NT2/D1 (cell line): ENCODE data around the gene KIAA1586.

Experiments used
- DNase-seq: peaks from one replicate; pipeline ENCODE4 v3.0.0-alpha.2; 2011; ENCODE audit warnings: low read depth, low spot score
- H3K27me3 ChIP-seq: 2 replicates; pipeline ENCODE4 v1.6.0; 2011; ENCODE audit warnings: mild to moderate bottlenecking; ENCODE audit not compliant: insufficient read length, insufficient read depth
- H3K36me3 ChIP-seq: 2 replicates; pipeline ENCODE4 v1.6.1; 2011; ENCODE audit warnings: mild to moderate bottlenecking, low read length, mixed read lengths; ENCODE audit not compliant: insufficient read depth, insufficient read length
- H3K4me1 ChIP-seq: 2 replicates; pipeline ENCODE4 v1.5.1; 2011; ENCODE audit not compliant: insufficient read depth, insufficient read length
- H3K4me3 ChIP-seq: 2 replicates; pipeline ENCODE4 v1.5.1; 2011; ENCODE audit warnings: low read depth; ENCODE audit not compliant: insufficient read length
- H3K9ac ChIP-seq: 2 replicates; pipeline ENCODE4 v1.6.0; 2011; ENCODE audit warnings: low read depth; ENCODE audit not compliant: insufficient read length
- H3K9me3 ChIP-seq: 2 replicates; pipeline ENCODE4 v1.5.1; 2011; ENCODE audit warnings: mild to moderate bottlenecking, low read length; ENCODE audit not compliant: insufficient read depth
- SUZ12 ChIP-seq: IDR thresholded peaks from 2 replicates; pipeline ENCODE4 v1.6.1; 2011; ENCODE audit not compliant: insufficient read length, insufficient read depth; ENCODE audit errors: extremely low read depth
- YY1 ChIP-seq: IDR thresholded peaks from 2 replicates; pipeline ENCODE4 v1.6.1; 2011; ENCODE audit not compliant: insufficient read length, insufficient read depth
- ZNF274 ChIP-seq: IDR thresholded peaks from 2 replicates; pipeline ENCODE4 v1.6.1; 2011; ENCODE audit warnings: mild to moderate bottlenecking, low read depth, low read length

Gene KIAA1586

DNA sequence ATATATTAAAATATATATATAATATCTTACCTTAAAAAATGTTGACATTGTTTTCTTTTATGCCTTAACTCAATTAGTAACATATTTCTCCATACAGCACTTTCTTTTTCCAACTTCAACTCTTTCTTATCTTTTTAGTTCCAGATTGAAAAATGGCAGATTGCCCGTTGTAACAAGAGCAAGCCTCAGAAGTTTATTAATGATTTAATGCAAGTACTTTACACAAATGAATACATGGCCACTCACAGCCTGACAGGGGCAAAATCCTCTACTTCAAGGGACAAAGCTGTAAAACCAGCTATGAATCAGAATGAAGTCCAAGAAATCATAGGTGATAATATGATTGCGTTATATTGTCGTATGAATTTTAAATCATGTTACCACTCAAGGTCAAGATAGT lies 29.4 kb upstream of the KIAA1586 start:
- no peak for DNase-seq
- H3K4me1 ChIP-seq, result no peaks in the 10 kb centered on the region
- no peak overlapping the region for H3K4me3 ChIP-seq
- no peaks in the 10 kb centered on the region for H3K9me3 ChIP-seq
- H3K9ac ChIP-seq, result no peak overlapping the region
- no peaks in the 10 kb centered on the region for H3K27me3 ChIP-seq
- H3K36me3 ChIP-seq, result no peaks in the 10 kb centered on the region
- TF ChIP-seq ZNF274, result no peak
- no peak for TF ChIP-seq YY1
- TF ChIP-seq SUZ12, result no peak

DNA sequence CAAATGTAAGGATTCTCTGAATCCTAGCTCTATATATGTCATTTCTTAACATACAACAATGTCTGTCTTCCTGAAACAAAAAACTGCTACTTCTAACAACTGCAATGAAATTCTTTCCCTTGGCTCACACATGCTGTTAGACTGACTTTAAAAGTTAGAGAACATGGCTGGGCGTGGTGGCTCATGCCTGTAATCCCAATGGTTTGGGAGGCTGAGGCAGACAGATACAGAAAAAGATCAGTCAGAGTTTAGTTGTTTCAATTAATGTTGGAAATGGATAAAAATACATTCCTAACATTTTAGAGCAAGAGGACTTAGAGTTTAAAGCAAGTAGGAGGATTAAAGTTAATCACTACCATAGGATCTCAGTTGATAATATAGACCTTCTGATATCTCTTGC lies 28.7 kb upstream of the KIAA1586 start:
- Histone ChIP-seq H3K4me3 (no peak overlapping the region), H3K27me3 (no peaks in the 10 kb centered on the region), H3K4me1 (no peaks in the 10 kb centered on the region), H3K36me3 (no peaks in the 10 kb centered on the region), H3K9ac (no peak overlapping the region), H3K9me3 (no peaks in the 10 kb centered on the region)
- TF ChIP-seq SUZ12, result no peak
- no peak for TF ChIP-seq YY1
- TF ChIP-seq ZNF274, result no peak
- DNase-seq, result no peak

DNA sequence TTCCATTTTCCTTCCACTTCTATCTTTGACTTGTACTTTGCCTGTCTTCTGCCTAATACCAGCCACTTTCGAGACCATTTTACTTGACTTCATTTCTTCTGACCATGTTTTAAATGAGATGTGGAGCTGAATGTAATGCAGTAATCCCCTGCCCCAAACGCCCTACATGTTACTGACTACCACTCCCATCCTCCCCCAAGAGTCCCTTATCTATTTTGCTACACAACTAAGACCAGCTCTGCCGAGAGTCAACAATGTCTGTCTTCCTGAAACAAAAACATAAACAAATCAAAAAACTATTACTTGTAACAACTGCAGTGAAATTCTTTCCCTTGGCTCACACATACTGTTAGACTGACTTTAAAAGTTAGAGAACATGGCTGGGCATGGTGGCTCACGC lies 27.1 kb upstream of the KIAA1586 start:
- Histone ChIP-seq H3K27me3 (no peaks in the 10 kb centered on the region), H3K4me1 (no peaks in the 10 kb centered on the region), H3K36me3 (no peaks in the 10 kb centered on the region), H3K9me3 (peaks cover 12% of the 10 kb centered on the region; the same call in 1 of the 2 replicates), H3K4me3 (no peak overlapping the region), H3K9ac (no peak overlapping the region)
- DNase-seq, result no peak
- TF ChIP-seq ZNF274, result no peak
- no peak for TF ChIP-seq YY1

DNA sequence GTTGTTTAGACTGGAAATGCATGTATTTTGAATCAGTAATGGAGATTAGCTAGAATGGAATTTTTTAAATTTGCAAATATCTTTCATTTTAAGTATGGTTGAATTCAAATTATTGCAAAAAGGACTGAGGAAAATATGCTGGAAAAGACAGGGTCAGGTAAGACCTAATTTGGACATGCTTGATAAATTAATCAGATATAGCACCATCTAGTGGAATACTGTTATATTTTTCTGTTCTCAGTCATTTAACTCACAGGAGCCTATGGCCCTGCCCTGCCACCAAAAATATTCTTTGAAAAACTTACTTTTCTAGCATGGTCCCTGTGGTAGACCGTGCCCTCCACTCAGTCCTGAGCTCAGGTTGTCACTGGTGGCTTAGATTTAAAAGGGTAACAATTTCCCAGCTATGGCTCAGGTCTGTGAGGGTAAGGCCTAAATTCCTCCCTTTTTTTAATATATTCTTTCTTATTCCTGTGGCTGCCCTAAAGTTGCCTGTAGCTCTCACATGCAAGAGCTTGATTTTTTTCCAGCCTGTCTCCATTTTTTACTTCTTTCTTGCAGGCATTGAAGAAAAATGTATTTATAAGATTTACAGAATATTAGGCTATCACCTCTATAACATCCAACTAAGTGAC lies 25.3 kb upstream of the KIAA1586 start:
- Histone ChIP-seq H3K36me3 (no peaks in the 10 kb centered on the region), H3K9ac (no peak overlapping the region), H3K4me1 (no peaks in the 10 kb centered on the region), H3K9me3 (peaks cover 25% of the 10 kb centered on the region), H3K4me3 (no peak overlapping the region), H3K27me3 (no peaks in the 10 kb centered on the region)
- no peak for TF ChIP-seq YY1
- no peak for TF ChIP-seq ZNF274
- TF ChIP-seq SUZ12, result no peak
- DNase-seq, result no peak

DNA sequence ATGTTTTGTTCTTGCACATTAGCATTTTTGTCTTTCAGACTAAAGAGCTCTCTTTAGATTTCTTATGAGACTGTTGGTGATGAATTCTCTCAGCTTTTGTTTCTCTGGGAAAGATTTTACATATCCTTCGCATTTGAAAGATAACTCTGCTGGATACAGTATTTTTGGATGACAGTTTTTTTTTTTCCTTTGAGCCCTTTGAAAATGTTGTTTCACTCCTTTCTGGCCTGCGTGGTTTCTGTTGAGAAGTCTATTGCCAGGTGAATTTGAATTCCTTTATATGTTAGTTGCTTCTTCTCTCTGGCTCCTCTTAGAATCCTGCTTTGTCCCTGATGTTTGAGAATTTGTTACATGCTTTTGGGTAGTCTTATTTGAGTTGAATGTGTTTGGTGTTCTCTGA lies 22.2 kb upstream of the KIAA1586 start:
- no peak for TF ChIP-seq ZNF274
- TF ChIP-seq SUZ12, result no peak
- no peak for TF ChIP-seq YY1
- H3K4me3 ChIP-seq, result no peak overlapping the region

GRCh38 chr6:57024775-57025174 lies 21.7 kb upstream of the KIAA1586 start:
- Histone ChIP-seq H3K27me3 (no peaks in the 10 kb centered on the region), H3K36me3 (no peaks in the 10 kb centered on the region), H3K4me3 (no peak overlapping the region), H3K9ac (no peak overlapping the region), H3K4me1 (no peaks in the 10 kb centered on the region), H3K9me3 (peaks cover 25% of the 10 kb centered on the region)
- TF ChIP-seq SUZ12 (no peak), YY1 (no peak), ZNF274 (no peak)
- DNase-seq, result no peak

More for the DNA sequence above, 22.2 kb upstream of the KIAA1586 start:
- Histone ChIP-seq H3K9me3 (peaks cover 25% of the 10 kb centered on the region), H3K9ac (no peak overlapping the region), H3K36me3 (no peaks in the 10 kb centered on the region), H3K4me1 (no peaks in the 10 kb centered on the region), H3K27me3 (no peaks in the 10 kb centered on the region)
- DNase-seq, result peak; percentile 33

GRCh38 chr6:57026001-57026400 lies 20.5 kb upstream of the KIAA1586 start:
- no peak for DNase-seq
- no peaks in the 10 kb centered on the region for H3K36me3 ChIP-seq
- H3K4me1 ChIP-seq, result no peaks in the 10 kb centered on the region
- TF ChIP-seq ZNF274 (no peak), YY1 (no peak), SUZ12 (no peak)
- H3K4me3 ChIP-seq, result no peak overlapping the region
- H3K27me3 ChIP-seq, result no peaks in the 10 kb centered on the region
- no peak overlapping the region for H3K9ac ChIP-seq
- H3K9me3 ChIP-seq, result peaks cover 25% of the 10 kb centered on the region

- Histone ChIP-seq H3K36me3 (no peaks in the 10 kb centered on the region), H3K27me3 (no peaks in the 10 kb centered on the region), H3K9ac (no peak overlapping the region), H3K4me1 (no peaks in the 10 kb centered on the region), H3K4me3 (no peak overlapping the region), H3K9me3 (peaks cover 25% of the 10 kb centered on the region)
- TF ChIP-seq YY1 (no peak), ZNF274 (no peak), SUZ12 (no peak)
- no peak for DNase-seq
Observed at GRCh38 chr6:57027301-57027700, 19.2 kb upstream of the KIAA1586 start.
